ENCODE results near the gene IL1A.

Gene IL1A

GRCh38 chr2:112733456-112733855 lies 50.8 kb downstream of the IL1A start:
- peaks cover 16% of the 10 kb centered on the region for H3K36me3 ChIP-seq (ENCODE audit: insufficient read depth, low read length)
- DNase-seq (no peak), ATAC-seq (ENCODE audit: insufficient read depth, low read depth) (no peak)
- H3K9ac ChIP-seq (ENCODE audit: low read depth, low read length): no peak overlapping the region
- H3K79me2 ChIP-seq (ENCODE audit: insufficient read depth, low read length): no peaks in the 10 kb centered on the region
- no peaks in the 10 kb centered on the region for H3K27me3 ChIP-seq (ENCODE audit: insufficient read depth, low read length, poor library complexity)
- H3K4me1 ChIP-seq (ENCODE audit: insufficient read depth, low read length): no peaks in the 10 kb centered on the region
- no peaks in the 10 kb centered on the region for H3K9me3 ChIP-seq (ENCODE audit: insufficient read depth, low read length, severe bottlenecking)
- no peak overlapping the region for H3K27ac ChIP-seq (ENCODE audit: low read length)
- H4K20me1 ChIP-seq (ENCODE audit: insufficient read depth, low read length): no peaks in the 10 kb centered on the region
- no peak overlapping the region for H2AFZ ChIP-seq (ENCODE audit: low read depth, low read length)
- TF ChIP-seq EZH2 (IDR thresholded peaks at IDR 0.05; ENCODE audit: borderline replicate concordance, low read depth, low read length, severe bottlenecking): no peak
- no peak for TF ChIP-seq CTCF (IDR thresholded peaks at IDR 0.05; ENCODE audit: borderline replicate concordance, extremely low read depth, low read length, poor library complexity, severe bottlenecking)
- no peak overlapping the region for H3K4me2 ChIP-seq (ENCODE audit: insufficient read depth, low read length)
- H3K4me3 ChIP-seq (ENCODE audit: low read depth in 1 of 2, low read length in 2 of 2): no peak overlapping the region

- Histone ChIP-seq H3K9ac (ENCODE audit: low read depth, low read length) (no peak overlapping the region), H3K4me2 (ENCODE audit: insufficient read depth, low read length) (no peak overlapping the region), H2AFZ (ENCODE audit: low read depth, low read length) (no peak overlapping the region), H3K27ac (ENCODE audit: low read length) (no peak overlapping the region), H3K4me3 (ENCODE audit: low read depth in 1 of 2, low read length in 2 of 2) (no peak overlapping the region), H3K9me3 (ENCODE audit: insufficient read depth, low read length, severe bottlenecking) (no peaks in the 10 kb centered on the region), H3K79me2 (ENCODE audit: insufficient read depth, low read length) (no peaks in the 10 kb centered on the region), H4K20me1 (ENCODE audit: insufficient read depth, low read length) (no peaks in the 10 kb centered on the region), H3K36me3 (ENCODE audit: insufficient read depth, low read length) (no peaks in the 10 kb centered on the region), H3K27me3 (ENCODE audit: insufficient read depth, low read length, poor library complexity) (no peaks in the 10 kb centered on the region), H3K4me1 (ENCODE audit: insufficient read depth, low read length) (peaks cover 6% of the 10 kb centered on the region)
- no peak for ATAC-seq (ENCODE audit: insufficient read depth, low read depth)
- TF ChIP-seq EZH2 (IDR thresholded peaks at IDR 0.05; ENCODE audit: borderline replicate concordance, low read depth, low read length, severe bottlenecking) (no peak), CTCF (IDR thresholded peaks at IDR 0.05; ENCODE audit: borderline replicate concordance, extremely low read depth, low read length, poor library complexity, severe bottlenecking) (no peak)
- no peak for DNase-seq
Measured at GRCh38 chr2:112731479-112731878, 52.8 kb downstream of the IL1A start.

- H2AFZ ChIP-seq (ENCODE audit: low read depth, low read length): no peak overlapping the region
- no peak overlapping the region for H3K9ac ChIP-seq (ENCODE audit: low read depth, low read length)
- H3K9me3 ChIP-seq (ENCODE audit: insufficient read depth, low read length, severe bottlenecking): no peaks in the 10 kb centered on the region
- no peak for TF ChIP-seq EZH2 (IDR thresholded peaks at IDR 0.05; ENCODE audit: borderline replicate concordance, low read depth, low read length, severe bottlenecking)
- TF ChIP-seq CTCF (IDR thresholded peaks at IDR 0.05; ENCODE audit: borderline replicate concordance, extremely low read depth, low read length, poor library complexity, severe bottlenecking): no peak
- no peaks in the 10 kb centered on the region for H3K36me3 ChIP-seq (ENCODE audit: insufficient read depth, low read length)
- no peak overlapping the region for H3K4me2 ChIP-seq (ENCODE audit: insufficient read depth, low read length)
- no peak for ATAC-seq (ENCODE audit: insufficient read depth, low read depth)
- no peak overlapping the region for H3K4me3 ChIP-seq (ENCODE audit: low read depth in 1 of 2, low read length in 2 of 2)
- H3K27ac ChIP-seq (ENCODE audit: low read length): no peak overlapping the region
- no peaks in the 10 kb centered on the region for H4K20me1 ChIP-seq (ENCODE audit: insufficient read depth, low read length)
- no peaks in the 10 kb centered on the region for H3K27me3 ChIP-seq (ENCODE audit: insufficient read depth, low read length, poor library complexity)
- no peak for DNase-seq
- H3K79me2 ChIP-seq (ENCODE audit: insufficient read depth, low read length): no peaks in the 10 kb centered on the region
- H3K4me1 ChIP-seq (ENCODE audit: insufficient read depth, low read length): peaks cover 8% of the 10 kb centered on the region
Measured at GRCh38 chr2:112730791-112731190, 53.5 kb downstream of the IL1A start.

- no peak overlapping the region for H3K4me2 ChIP-seq (ENCODE audit: insufficient read depth, low read length)
- H2AFZ ChIP-seq (ENCODE audit: low read depth, low read length): no peak overlapping the region
- no peak for ATAC-seq (ENCODE audit: insufficient read depth, low read depth)
- H4K20me1 ChIP-seq (ENCODE audit: insufficient read depth, low read length): no peaks in the 10 kb centered on the region
- H3K27ac ChIP-seq (ENCODE audit: low read length): no peak overlapping the region
- no peak overlapping the region for H3K9ac ChIP-seq (ENCODE audit: low read depth, low read length)
- H3K9me3 ChIP-seq (ENCODE audit: insufficient read depth, low read length, severe bottlenecking): no peaks in the 10 kb centered on the region
- no peak overlapping the region for H3K4me3 ChIP-seq (ENCODE audit: low read depth in 1 of 2, low read length in 2 of 2)
- H3K79me2 ChIP-seq (ENCODE audit: insufficient read depth, low read length): no peaks in the 10 kb centered on the region
- no peak for DNase-seq
- H3K36me3 ChIP-seq (ENCODE audit: insufficient read depth, low read length): no peaks in the 10 kb centered on the region
- H3K27me3 ChIP-seq (ENCODE audit: insufficient read depth, low read length, poor library complexity): no peaks in the 10 kb centered on the region
- peaks cover 8% of the 10 kb centered on the region for H3K4me1 ChIP-seq (ENCODE audit: insufficient read depth, low read length)
- TF ChIP-seq EZH2 (IDR thresholded peaks at IDR 0.05; ENCODE audit: borderline replicate concordance, low read depth, low read length, severe bottlenecking): no peak
Measured at GRCh38 chr2:112730216-112730615, 54.1 kb downstream of the IL1A start.

Data from DND-41 (cell line).